SU-DHL-6 (cell line): ENCODE results near the gene ZFAND3.

Experiments used
- H2AFZ ChIP-seq: fragments of 200-600 bp; sonication (generic); 2 replicates; pipeline ENCODE4 v1.6.1; 2014; ENCODE audit warnings: low read depth, mild to moderate bottlenecking, moderate library complexity, mixed read lengths, antibody characterized with exemption, low read length; ENCODE audit not compliant: severe bottlenecking
- H3F3A ChIP-seq: fragments of 200-600 bp; shearing (Covaris generic); 2 replicates; pipeline ENCODE4 v1.6.0; 2016; ENCODE audit warnings: antibody characterized with exemption, mild to moderate bottlenecking; ENCODE audit not compliant: insufficient read depth
- H3K27ac ChIP-seq: fragments of 200-600 bp; sonication (generic); 2 replicates; pipeline ENCODE4 v1.5.1; 2016; ENCODE audit warnings: low read depth, mild to moderate bottlenecking, low read length, moderate library complexity, mixed read lengths
- H3K27me3 ChIP-seq: fragments of 200-600 bp; sonication (generic), shearing (Covaris generic); 2 replicates; pipeline ENCODE4 v1.6.0; 2014; ENCODE audit warnings: mild to moderate bottlenecking, low read length
- H3K36me3 ChIP-seq: fragments of 200-600 bp; sonication (generic); 2 replicates; pipeline ENCODE4 v1.6.1; 2014; ENCODE audit warnings: mild to moderate bottlenecking, low read length, mixed read lengths
- H3K4me2 ChIP-seq: fragments of 300-600, 200-600 bp; shearing (Covaris generic), sonication (generic); 2 replicates; pipeline ENCODE4 v1.6.0; 2014; ENCODE audit warnings: low read length, low read depth, mild to moderate bottlenecking; ENCODE audit not compliant: poor library complexity, severe bottlenecking
- H3K4me3 ChIP-seq: fragments of 200-600 bp; sonication (generic); 2 replicates; pipeline ENCODE4 v1.5.1; 2014; ENCODE audit warnings: antibody characterized with exemption, low read length, mild to moderate bottlenecking, mixed read lengths; ENCODE audit not compliant: insufficient read depth, poor library complexity, severe bottlenecking
- H3K79me2 ChIP-seq: fragments of 200-600 bp; sonication (generic); 2 replicates; pipeline ENCODE4 v1.6.1; 2014; ENCODE audit warnings: mild to moderate bottlenecking, low read length, moderate library complexity; ENCODE audit not compliant: insufficient read depth
- H3K9ac ChIP-seq: fragments of 200-600 bp; sonication (generic); 2 replicates; pipeline ENCODE4 v1.7.0; 2014; ENCODE audit warnings: mild to moderate bottlenecking, low read length
- H3K9me2 ChIP-seq: fragments of 200-600 bp; sonication (generic); replicated peaks from 2 replicates; pipeline ENCODE4 v1.6.1; 2014; ENCODE audit warnings: low read length; ENCODE audit not compliant: insufficient read depth
- H3K9me3 ChIP-seq: fragments of 200-600 bp; sonication (generic); 2 replicates; pipeline ENCODE4 v1.6.1; 2014; ENCODE audit warnings: low read length, mixed read lengths; ENCODE audit not compliant: insufficient read depth
- H4K20me1 ChIP-seq: fragments of 200-600 bp; sonication (generic); 2 replicates; pipeline ENCODE4 v1.6.1; 2014; ENCODE audit warnings: low read depth, mild to moderate bottlenecking, antibody characterized with exemption, low read length, moderate library complexity, mixed read lengths
- EZH2phosphoT487 ChIP-seq: fragments of 200-600 bp; sonication (generic), shearing (Covaris generic); conservative IDR thresholded peaks from 2 replicates; pipeline ENCODE4 v1.6.1; 2018; ENCODE audit warnings: mild to moderate bottlenecking, antibody characterized with exemption, low read length, moderate library complexity, mixed read lengths
- TF ChIP-seq, protein P1 (sequence below): fragments of 200-600 bp; sonication (generic); IDR thresholded peaks from one replicate; pipeline ENCODE4 v1.5.1; 2017; ENCODE audit warnings: antibody characterized with exemption, mild to moderate bottlenecking, low read length, moderate library complexity; ENCODE audit not compliant: insufficient read depth, poor library complexity, severe bottlenecking

ZFAND3 gene

DNA sequence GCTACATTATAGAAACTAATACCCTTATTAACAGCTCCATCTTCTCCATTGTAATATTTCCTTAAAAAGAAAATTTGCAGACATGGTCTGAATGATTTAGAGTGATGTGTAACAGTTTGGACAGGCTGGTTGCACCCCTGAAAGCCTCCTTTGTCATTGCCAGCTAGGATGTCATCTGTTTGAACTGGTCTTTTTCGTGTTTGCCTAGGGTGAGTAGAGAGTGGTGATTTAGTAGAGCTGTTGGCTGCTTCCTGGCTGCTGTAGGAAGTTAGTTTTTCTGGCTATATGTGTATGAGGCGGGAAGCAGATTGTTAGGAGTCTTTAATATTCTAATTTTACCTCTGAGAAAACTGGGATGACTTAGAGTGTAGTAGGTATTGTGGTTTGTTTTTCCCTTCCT, 101.1 kb downstream of the ZFAND3 start:
- Histone ChIP-seq H3K79me2 (peaks cover 37% of the 10 kb centered on the region), H3K36me3 (no peaks in the 10 kb centered on the region), H4K20me1 (peaks cover 50% of the 10 kb centered on the region), H3K27me3 (no peaks in the 10 kb centered on the region), H3K4me3 (no peak overlapping the region), H3K27ac (no peak overlapping the region), H3K9me3 (no peaks in the 10 kb centered on the region), H2AFZ (no peak overlapping the region), H3K9me2 (no peaks in the 10 kb centered on the region), H3F3A (no peaks in the 10 kb centered on the region), H3K4me2 (no peak overlapping the region), H3K9ac (no peak overlapping the region)
- TF ChIP-seq, protein P1, sequence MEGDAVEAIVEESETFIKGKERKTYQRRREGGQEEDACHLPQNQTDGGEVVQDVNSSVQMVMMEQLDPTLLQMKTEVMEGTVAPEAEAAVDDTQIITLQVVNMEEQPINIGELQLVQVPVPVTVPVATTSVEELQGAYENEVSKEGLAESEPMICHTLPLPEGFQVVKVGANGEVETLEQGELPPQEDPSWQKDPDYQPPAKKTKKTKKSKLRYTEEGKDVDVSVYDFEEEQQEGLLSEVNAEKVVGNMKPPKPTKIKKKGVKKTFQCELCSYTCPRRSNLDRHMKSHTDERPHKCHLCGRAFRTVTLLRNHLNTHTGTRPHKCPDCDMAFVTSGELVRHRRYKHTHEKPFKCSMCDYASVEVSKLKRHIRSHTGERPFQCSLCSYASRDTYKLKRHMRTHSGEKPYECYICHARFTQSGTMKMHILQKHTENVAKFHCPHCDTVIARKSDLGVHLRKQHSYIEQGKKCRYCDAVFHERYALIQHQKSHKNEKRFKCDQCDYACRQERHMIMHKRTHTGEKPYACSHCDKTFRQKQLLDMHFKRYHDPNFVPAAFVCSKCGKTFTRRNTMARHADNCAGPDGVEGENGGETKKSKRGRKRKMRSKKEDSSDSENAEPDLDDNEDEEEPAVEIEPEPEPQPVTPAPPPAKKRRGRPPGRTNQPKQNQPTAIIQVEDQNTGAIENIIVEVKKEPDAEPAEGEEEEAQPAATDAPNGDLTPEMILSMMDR = no peak
- no peak for TF ChIP-seq EZH2phosphoT487

DNA sequence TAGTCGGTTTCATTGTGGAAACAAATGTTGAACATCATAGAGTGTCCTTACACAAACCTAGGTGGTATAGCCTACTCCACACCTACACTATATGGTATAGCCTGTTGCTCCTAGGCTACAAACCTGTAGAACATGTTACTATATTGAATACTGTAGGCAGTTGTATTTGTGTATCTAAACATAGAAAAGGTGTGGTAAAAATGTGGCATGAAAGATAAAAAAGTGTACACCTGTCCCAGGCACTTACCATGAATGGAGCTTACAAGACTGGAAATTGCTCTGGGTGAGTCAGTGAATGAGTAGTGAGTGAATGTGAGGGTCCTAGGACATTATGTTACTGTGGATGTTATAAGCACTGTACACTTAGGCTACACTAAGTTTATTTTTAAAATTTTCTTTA, 103.0 kb downstream of the ZFAND3 start:
- Histone ChIP-seq H3K36me3 (no peaks in the 10 kb centered on the region), H3K79me2 (peaks cover 44% of the 10 kb centered on the region), H3K27ac (no peak overlapping the region), H2AFZ (no peak overlapping the region), H4K20me1 (peaks cover 52% of the 10 kb centered on the region), H3K9me3 (no peaks in the 10 kb centered on the region), H3K4me3 (no peak overlapping the region), H3K9ac (no peak overlapping the region), H3K27me3 (no peaks in the 10 kb centered on the region), H3K4me2 (no peak overlapping the region), H3F3A (no peaks in the 10 kb centered on the region), H3K9me2 (no peaks in the 10 kb centered on the region)
- TF ChIP-seq EZH2phosphoT487 = no peak
- TF ChIP-seq, protein P1 = no peak

DNA sequence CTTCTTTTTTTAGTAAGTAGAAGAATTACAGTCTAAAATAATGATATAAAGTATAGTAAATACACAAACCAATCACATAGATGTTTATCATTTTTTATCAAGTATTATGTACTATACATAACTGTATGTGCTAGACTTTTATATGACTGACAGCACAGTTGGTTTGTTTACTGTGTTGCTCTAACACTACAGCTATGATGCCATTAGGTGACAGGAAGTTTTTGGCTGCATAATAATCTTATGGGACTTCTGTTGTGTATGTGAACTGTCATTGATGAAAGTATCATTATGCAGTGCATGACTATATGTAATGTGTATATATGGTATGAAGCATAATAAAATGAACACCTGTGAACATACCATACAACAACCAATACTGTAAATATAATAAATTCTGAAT, 104.0 kb downstream of the ZFAND3 start:
- Histone ChIP-seq H4K20me1 (peaks cover 52% of the 10 kb centered on the region), H3F3A (no peaks in the 10 kb centered on the region)

More for the DNA sequence above, 104.0 kb downstream of the ZFAND3 start:
- Histone ChIP-seq H3K27me3 (no peaks in the 10 kb centered on the region), H3K36me3 (no peaks in the 10 kb centered on the region), H3K9me3 (no peaks in the 10 kb centered on the region), H3K27ac (no peak overlapping the region), H3K79me2 (peaks cover 51% of the 10 kb centered on the region), H3K9me2 (no peaks in the 10 kb centered on the region), H2AFZ (no peak overlapping the region), H3K4me2 (no peak overlapping the region), H3K4me3 (no peak overlapping the region), H3K9ac (no peak overlapping the region)
- TF ChIP-seq EZH2phosphoT487 = no peak
- TF ChIP-seq, protein P1 = no peak
